ENCODE results near the gene GALNT18. TPM values are rescaled to one million over a fixed set of nuclear protein-coding genes. Genes with fewer than 3 reads are reported as not detected.

GALNT18 gene
- total RNA-seq, 1 donor: 4.7 TPM

DNA sequence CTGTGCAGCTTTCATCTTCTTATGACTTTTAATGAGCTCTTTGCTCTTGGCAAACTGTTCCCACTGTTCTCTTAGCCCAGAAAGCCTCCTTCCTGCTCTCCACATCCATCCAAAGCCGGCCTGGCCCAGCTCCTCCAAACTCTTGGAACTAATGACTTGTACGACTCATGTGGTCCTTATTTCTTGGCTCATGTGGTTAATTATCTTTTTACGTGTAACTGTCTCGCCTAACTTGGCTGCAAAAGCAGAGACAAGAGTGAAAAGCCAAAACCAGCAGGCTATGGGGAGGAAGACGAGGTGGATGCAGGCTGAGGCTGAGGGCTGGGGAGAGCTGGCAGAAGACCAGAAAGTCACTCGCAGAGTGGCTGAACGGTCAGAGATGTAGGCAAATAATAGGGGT is 274.2 kb downstream of the GALNT18 start:
- H3K27ac ChIP-seq (ENCODE audit: low read depth, low read length): no peak overlapping the region
- DNase-seq (ENCODE audit: insufficient read length, low spot score, missing footprints): no peak
- peaks cover 6% of the 10 kb centered on the region for H4K20me1 ChIP-seq (ENCODE audit: insufficient read depth, low read length)
- H3K4me1 ChIP-seq (ENCODE audit: insufficient read depth, low read length): peaks cover 17% of the 10 kb centered on the region
- H3K36me3 ChIP-seq (ENCODE audit: insufficient read depth, low read length): no peaks in the 10 kb centered on the region
- no peaks in the 10 kb centered on the region for H3K79me2 ChIP-seq (ENCODE audit: insufficient read depth, low read length)
- H2AFZ ChIP-seq (ENCODE audit: low read length): no peak overlapping the region
- peaks cover 19% of the 10 kb centered on the region for H3K27me3 ChIP-seq (ENCODE audit: insufficient read depth, low read length)
- TF ChIP-seq, protein P1, sequence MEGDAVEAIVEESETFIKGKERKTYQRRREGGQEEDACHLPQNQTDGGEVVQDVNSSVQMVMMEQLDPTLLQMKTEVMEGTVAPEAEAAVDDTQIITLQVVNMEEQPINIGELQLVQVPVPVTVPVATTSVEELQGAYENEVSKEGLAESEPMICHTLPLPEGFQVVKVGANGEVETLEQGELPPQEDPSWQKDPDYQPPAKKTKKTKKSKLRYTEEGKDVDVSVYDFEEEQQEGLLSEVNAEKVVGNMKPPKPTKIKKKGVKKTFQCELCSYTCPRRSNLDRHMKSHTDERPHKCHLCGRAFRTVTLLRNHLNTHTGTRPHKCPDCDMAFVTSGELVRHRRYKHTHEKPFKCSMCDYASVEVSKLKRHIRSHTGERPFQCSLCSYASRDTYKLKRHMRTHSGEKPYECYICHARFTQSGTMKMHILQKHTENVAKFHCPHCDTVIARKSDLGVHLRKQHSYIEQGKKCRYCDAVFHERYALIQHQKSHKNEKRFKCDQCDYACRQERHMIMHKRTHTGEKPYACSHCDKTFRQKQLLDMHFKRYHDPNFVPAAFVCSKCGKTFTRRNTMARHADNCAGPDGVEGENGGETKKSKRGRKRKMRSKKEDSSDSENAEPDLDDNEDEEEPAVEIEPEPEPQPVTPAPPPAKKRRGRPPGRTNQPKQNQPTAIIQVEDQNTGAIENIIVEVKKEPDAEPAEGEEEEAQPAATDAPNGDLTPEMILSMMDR (IDR thresholded peaks at IDR 0.05; ENCODE audit: extremely low read depth, low read depth, low read length): no peak
- no peak overlapping the region for H3K4me2 ChIP-seq (ENCODE audit: insufficient read depth, low read length)
- no peak overlapping the region for H3K4me3 ChIP-seq (ENCODE audit: insufficient read depth, low read length)
- no peaks in the 10 kb centered on the region for H3K9me3 ChIP-seq (ENCODE audit: low read depth, low read length)

DNA sequence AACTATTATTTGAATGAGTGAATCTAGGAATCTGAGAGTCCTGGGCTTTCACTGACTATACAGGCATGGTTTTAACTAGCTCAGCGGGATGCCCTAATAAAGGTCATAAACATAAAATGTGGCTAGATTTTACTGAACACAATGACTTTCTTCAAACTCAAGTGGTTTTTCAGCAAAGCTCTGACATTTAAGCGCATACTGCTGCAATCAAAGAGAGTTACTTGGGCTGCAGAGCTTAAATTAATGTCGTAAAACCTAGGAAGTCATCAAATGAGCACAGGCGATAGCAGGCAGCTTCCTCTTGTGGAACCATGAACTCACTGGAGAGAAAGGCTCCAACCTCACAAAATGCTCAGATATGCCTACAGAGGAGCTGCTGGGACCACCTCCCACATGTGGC is 275.5 kb downstream of the GALNT18 start:
- H3K27ac ChIP-seq (ENCODE audit: low read depth, low read length): no peak overlapping the region
- TF ChIP-seq, protein P1 (IDR thresholded peaks at IDR 0.05; ENCODE audit: extremely low read depth, low read depth, low read length): no peak
- no peaks in the 10 kb centered on the region for H3K79me2 ChIP-seq (ENCODE audit: insufficient read depth, low read length)
- H3K4me3 ChIP-seq (ENCODE audit: insufficient read depth, low read length): no peak overlapping the region
- peaks cover 23% of the 10 kb centered on the region for H3K27me3 ChIP-seq (ENCODE audit: insufficient read depth, low read length)
- no peak overlapping the region for H3K4me2 ChIP-seq (ENCODE audit: insufficient read depth, low read length)
- no peaks in the 10 kb centered on the region for H3K36me3 ChIP-seq (ENCODE audit: insufficient read depth, low read length)
- no peaks in the 10 kb centered on the region for H3K9me3 ChIP-seq (ENCODE audit: low read depth, low read length)
- no peak for DNase-seq (ENCODE audit: insufficient read length, low spot score, missing footprints)
- peaks cover 17% of the 10 kb centered on the region for H3K4me1 ChIP-seq (ENCODE audit: insufficient read depth, low read length)
- peaks cover 5% of the 10 kb centered on the region for H4K20me1 ChIP-seq (ENCODE audit: insufficient read depth, low read length)
- H2AFZ ChIP-seq (ENCODE audit: low read length): no peak overlapping the region

DNA sequence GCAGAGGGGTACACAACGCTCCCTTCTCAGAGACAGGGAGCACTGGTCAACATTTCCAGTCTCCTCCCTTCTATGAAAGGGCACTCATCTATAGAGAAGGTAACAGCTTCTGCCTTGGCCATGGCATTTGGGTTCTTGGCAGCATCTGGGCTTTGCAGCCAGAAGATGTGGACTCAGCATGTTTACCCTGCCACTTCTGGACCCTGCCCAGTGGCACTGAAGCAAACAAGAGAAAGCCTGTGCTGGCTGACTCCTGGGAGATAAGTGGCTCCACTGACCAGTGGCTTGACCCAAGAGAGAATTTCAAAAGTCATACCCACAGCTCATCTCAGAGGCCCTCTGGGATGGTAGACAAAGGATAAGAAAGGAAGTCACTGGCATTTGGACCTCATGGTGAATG is 276.7 kb downstream of the GALNT18 start:
- Histone ChIP-seq H3K27ac (ENCODE audit: low read depth, low read length) (no peak overlapping the region), H3K9me3 (ENCODE audit: low read depth, low read length) (no peaks in the 10 kb centered on the region), H2AFZ (ENCODE audit: low read length) (no peak overlapping the region), H4K20me1 (ENCODE audit: insufficient read depth, low read length) (no peaks in the 10 kb centered on the region), H3K4me3 (ENCODE audit: insufficient read depth, low read length) (no peak overlapping the region), H3K36me3 (ENCODE audit: insufficient read depth, low read length) (no peaks in the 10 kb centered on the region), H3K79me2 (ENCODE audit: insufficient read depth, low read length) (no peaks in the 10 kb centered on the region), H3K4me2 (ENCODE audit: insufficient read depth, low read length) (no peak overlapping the region), H3K27me3 (ENCODE audit: insufficient read depth, low read length) (peaks cover 18% of the 10 kb centered on the region), H3K4me1 (ENCODE audit: insufficient read depth, low read length) (peaks cover 12% of the 10 kb centered on the region)
- DNase-seq (ENCODE audit: insufficient read length, low spot score, missing footprints): no peak
- TF ChIP-seq, protein P1 (IDR thresholded peaks at IDR 0.05; ENCODE audit: extremely low read depth, low read depth, low read length): no peak

DNA sequence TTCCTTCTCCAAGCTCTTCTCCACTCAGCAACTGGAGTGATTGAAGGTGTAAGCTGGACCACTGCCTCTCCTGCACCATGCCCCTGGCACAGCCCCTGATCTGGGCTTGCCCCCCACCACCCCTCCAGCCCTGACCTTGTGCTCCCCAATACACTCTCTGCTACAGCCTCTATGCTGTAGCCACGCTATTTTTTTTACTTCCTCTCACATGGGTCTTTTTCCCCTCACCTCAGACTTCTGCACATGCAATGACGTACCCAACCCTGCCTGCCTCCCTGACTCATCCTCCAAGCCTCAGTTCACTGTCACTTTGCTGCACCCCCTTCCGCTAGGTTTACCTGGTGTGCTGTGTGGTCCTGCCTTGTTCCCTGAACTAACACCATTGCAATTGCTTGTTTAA is 277.8 kb downstream of the GALNT18 start:
- Histone ChIP-seq H3K79me2 (ENCODE audit: insufficient read depth, low read length) (no peaks in the 10 kb centered on the region), H3K27ac (ENCODE audit: low read depth, low read length) (no peak overlapping the region), H3K9me3 (ENCODE audit: low read depth, low read length) (no peaks in the 10 kb centered on the region), H2AFZ (ENCODE audit: low read length) (no peak overlapping the region), H4K20me1 (ENCODE audit: insufficient read depth, low read length) (no peaks in the 10 kb centered on the region), H3K4me2 (ENCODE audit: insufficient read depth, low read length) (no peak overlapping the region), H3K27me3 (ENCODE audit: insufficient read depth, low read length) (peaks cover 18% of the 10 kb centered on the region), H3K36me3 (ENCODE audit: insufficient read depth, low read length) (no peaks in the 10 kb centered on the region), H3K4me3 (ENCODE audit: insufficient read depth, low read length) (no peak overlapping the region), H3K4me1 (ENCODE audit: insufficient read depth, low read length) (peaks cover 3% of the 10 kb centered on the region)
- TF ChIP-seq, protein P1 (IDR thresholded peaks at IDR 0.05; ENCODE audit: extremely low read depth, low read depth, low read length): no peak
- no peak for DNase-seq (ENCODE audit: insufficient read length, low spot score, missing footprints)

Data from osteoblast (primary cell).